GM21423 (cell line): ENCODE measurements around the gene CDC37.
A peak's percentile ranks its signal among the peaks of the same experiment; 100 is the strongest.
"Not testable (repeated sequence)": the region's sequence is repeated elsewhere in the genome, so short reads cannot be mapped to it uniquely, and the experiment has no call there.

Experiments used
- ATAC-seq: cut with Tn5 transposase; IDR thresholded peaks from one replicate; pipeline ENCODE4 v1.9.1; 2021; ENCODE audit warnings: mild to moderate bottlenecking, moderate library complexity; ENCODE audit not compliant: unreplicated experiment

CDC37 gene

DNA sequence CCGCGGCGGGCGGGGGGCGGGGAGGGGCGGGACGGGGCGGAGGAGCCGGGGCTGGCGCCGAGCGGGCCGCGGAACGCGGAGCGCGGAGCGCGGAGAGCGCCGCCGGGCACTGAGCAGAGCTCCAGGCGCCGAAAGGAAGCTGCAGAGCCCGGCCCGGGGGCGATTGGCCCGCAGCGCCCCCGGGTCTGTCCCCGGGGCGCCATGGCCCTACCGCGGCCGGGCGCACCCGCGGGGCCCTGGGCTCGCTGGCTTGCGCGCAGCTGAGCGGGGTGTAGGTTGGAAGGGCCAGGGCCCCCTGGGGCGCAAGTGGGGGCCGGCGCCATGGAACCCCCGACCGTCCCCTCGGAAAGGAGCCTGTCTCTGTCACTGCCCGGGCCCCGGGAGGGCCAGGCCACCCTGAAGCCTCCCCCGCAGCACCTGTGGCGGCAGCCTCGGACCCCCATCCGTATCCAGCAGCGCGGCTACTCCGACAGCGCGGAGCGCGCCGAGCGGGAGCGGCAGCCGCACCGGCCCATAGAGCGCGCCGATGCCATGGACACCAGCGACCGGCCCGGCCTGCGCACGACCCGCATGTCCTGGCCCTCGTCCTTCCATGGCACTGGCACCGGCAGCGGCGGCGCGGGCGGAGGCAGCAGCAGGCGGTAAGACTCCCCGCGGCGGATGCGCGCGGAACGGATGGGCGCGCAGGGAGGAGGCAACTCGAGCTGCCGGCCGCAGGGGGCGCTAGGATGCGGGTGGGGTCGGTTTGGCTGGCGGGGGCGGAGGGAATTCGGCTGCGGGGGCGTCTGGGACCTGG, 17.3 kb upstream of the CDC37 start, which contains the start of gene PDE4A:
TSS of gene PDE4A (plus strand) at position 95 of the 796 bp plus-strand sequence. CDS start at position 322, 227 bp downstream.
- no peak for ATAC-seq

DNA sequence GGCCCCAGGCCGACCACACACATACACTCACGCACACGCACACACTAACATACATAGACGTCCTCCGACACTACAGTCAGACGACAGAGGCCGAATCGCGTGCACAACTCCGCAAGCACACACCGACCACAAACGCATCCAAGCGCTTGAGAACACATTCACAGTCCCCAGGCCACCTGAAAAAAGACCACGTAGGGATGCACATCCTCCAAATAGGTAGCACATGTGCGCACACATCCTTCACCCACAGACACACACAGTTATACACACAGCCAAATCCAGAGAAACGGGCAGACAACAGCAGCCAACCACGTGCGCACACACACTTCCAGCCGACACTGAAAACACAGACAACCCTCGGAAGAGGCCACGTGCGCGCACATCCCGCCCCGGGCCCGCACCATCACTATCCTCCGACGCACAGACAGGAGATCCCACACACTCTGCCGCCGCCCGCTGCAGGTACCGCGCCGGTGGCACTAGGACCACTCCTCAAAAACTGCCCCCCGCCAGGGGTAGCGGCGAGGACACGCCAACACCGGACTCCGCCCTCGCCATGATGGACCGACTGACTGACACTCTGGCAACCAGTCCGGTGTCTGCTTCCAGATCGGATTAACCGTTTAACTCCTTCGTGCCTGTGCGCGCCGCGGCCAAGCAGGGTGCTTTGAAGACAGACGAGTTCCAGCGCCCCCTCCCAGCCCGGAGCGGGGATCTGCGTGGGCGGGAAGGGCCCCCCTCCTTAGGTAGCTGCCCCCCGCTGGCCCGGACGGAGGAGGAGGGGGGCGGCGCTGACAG, 16.5 kb upstream of the CDC37 start:
- no peak for ATAC-seq

DNA sequence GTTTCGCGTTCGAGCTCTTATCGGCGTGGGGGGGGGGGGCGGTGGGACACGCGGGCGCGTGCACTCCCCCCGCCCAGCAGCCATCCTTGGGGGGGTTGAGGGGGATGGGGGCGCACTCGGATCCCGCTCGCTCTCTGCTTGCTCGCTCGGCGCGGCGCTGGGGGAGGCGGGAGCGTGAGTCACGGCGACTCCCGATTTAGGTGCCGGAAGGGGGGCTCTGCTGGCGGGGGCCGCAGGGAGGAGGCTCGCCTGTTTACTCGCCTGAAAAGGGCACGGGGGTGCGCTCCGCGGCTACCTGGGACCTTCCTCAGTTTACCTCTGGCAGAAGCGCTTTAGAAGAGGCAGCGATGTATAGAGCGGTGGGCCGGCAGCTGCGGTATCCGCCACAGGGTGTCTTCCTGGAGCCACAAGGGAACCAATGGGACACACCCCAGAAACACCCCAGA, 15.9 kb upstream of the CDC37 start:
- ATAC-seq, result no peak

DNA sequence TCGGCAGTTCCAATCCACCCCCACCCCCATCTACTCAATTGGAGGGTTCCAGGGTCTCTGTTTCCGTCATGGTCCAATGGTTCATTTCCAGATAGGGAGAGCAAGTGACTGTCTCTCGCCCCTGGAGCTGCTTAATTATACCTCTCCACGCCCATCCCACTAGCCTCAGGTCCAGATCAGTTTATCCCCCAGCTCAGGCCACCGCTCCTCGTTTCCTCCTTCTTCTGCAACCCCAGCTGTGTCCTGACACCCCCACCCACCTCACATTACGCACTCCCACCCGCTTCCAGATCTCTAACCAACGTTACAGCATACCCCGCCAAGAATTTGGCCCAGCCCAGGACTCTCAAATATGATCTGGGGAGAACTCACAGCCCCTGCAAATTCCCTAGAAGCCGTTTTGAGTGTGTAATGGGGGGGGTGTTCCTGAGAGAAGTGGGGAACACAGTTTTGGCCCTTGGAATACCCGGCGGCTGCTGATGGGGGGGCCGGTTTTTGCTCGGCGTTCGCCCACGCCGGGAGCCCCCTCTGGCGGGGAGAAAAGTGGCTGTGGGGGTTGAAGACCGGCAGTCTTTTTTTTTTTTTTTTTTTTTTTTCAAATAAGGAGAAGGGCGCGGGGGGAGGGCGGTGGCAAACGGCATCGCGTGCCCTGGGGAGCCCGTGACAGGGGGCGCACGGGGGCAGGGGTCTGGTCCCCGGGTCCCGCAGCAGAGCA, 15.3 kb upstream of the CDC37 start:
- ATAC-seq, result no peak

DNA sequence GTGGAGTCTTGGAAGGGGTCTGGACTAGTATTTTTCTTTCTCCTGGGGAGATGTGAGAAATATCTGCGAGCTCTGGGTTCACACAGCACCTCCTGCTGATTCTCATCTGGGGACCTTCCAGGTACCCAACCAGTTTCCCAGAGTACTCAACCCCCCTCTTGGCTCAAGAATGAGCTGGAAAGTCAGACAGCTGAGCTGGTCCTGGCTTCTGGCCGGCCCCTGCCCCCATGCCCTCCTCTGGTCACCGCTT, 14.8 kb upstream of the CDC37 start:
- ATAC-seq, result no peak

DNA sequence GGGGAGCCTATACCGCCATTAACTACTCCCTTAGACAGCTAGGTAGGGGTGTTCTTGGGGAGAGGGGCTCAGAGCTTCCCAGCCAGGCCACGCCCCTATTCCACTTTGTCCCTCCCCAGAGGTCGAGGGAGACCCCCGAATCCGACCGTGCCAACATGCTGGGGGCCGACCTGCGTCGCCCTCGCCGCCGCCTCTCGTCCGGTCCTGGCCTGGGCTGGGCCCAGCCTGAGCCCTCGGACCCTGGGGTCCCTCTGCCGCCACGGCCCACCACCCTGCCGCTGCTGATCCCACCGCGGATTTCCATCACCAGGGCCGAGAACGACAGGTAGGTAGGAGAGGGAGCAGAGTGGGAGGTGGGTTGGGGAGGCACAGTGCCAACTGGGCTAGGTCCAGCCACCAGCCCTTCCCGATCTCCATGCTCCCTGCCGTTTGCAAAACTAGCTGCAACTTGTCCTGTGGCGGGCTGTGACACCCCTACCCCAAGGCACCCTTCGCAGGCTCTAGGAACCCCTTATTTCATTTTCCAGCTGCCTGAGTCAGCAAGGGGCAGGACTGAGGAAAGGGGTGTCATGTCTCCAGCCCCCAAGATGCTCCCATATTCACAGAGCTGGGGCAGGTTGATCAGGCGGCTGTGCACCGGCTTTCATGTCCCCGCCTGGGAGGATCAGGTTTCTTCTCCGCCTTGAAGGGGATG, 14.3 kb upstream of the CDC37 start:
- ATAC-seq, result no peak

DNA sequence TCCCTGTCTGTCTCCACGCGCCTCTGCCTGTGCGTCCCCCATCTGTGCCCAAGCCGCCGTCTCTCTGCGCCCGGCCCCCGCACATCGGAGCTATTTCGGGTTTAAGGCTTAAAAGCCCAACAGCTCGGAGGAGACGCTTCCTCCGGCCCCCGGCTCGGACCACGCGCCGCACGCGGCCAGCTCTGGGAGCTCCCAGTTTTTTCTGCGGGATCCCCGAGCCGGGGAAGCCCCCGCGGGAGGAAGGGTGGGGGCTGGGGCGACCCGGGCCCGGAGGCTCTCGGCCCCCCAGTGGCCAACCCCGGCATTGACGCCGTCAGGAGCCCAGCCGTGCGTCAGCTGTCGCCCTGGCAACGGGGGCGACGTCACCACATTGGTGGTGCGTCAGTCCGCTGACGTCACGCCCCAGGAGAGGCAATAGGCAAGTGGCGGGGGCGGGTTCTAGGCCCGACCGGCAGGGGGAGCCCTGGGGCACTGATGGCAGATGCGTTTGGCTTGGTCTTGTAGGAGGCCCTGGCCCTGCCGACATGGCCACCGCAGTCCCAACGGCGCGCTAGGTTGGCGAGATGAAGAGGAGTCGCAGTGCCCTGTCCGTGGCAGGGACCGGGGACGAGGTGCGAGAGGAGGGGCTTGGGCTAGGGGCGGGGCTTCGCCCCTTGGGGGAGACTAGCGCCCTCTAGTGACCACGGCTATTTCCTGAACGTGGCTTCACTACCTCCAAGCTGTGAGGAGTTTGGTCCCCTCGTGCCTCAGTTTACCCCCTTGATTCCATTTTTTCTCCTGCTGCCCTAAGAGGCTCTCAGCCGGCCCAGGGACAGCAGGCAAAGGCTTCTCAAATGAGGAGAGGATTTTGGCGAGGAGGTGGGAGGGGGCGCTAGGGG, 13.3 kb upstream of the CDC37 start:
- peak; percentile 49 for ATAC-seq

DNA sequence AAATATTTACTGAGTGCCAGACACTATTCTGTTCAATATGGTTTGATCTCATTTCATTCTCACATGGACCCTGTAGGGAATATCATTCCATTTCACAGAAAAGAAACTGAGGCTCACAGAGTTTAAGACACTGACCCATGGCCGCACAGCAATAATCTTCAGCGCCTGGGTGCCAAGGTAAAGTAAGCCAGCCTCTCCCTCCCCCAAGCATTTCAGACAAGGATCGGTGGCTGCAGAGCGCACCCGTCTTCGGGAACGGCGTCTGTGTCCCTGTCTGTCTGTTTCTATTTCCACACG, 12.7 kb upstream of the CDC37 start:
- no peak for ATAC-seq

DNA sequence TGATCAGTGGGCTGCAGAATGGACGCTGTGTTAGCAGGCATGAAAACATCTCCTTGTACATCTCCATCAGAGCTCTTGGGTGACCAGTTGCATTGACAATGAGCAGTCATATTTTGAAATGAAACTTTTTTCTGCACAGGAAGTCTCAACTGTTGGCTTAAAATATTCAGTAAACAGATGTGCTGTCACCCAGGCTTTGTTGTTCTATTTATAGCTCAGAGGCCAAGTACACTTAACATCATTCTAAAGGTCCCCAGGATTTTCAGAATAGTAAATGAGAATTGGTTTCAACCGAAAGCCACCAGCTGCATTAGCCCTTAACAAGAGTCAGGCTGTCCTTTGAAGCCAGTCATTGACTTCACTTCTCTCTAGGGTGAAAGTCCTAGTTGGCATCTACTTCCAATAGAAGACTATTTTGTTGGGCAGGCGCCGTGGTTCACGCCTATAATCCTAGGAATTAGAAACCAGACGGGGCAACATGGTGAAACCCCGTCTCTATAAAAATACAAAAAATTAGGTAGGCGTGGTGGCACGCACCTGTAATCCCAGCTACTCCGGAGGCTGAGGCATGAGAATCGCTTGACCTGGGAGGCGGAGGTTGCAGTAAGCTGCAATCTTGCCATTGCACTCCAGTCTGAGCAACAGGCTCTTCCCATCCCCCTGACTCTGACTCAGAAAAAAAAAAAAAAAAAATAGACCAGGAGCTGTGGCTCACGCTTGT, 9.1 kb upstream of the CDC37 start:
- peak; percentile 48 for ATAC-seq

DNA sequence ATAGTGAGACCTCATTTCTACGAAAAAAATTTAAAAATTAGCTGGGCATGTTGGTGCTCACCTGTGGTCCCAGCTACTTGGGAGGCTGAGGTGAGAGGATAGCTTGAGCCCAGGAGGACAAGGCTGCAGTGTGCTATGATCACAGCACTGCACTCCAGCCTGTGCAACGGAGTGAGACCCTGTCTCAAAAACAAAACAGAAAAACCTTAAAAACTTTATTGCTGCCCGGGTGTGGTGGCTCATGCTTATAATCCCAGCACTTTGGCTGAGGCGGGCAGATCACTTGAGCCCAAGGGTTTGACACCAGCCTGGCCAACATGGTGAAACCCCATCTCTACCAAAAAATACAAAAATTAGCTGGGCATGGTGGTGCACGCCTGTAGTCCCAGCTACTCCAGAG, 7.9 kb upstream of the CDC37 start:
- ATAC-seq, result not testable (repeated sequence)

DNA sequence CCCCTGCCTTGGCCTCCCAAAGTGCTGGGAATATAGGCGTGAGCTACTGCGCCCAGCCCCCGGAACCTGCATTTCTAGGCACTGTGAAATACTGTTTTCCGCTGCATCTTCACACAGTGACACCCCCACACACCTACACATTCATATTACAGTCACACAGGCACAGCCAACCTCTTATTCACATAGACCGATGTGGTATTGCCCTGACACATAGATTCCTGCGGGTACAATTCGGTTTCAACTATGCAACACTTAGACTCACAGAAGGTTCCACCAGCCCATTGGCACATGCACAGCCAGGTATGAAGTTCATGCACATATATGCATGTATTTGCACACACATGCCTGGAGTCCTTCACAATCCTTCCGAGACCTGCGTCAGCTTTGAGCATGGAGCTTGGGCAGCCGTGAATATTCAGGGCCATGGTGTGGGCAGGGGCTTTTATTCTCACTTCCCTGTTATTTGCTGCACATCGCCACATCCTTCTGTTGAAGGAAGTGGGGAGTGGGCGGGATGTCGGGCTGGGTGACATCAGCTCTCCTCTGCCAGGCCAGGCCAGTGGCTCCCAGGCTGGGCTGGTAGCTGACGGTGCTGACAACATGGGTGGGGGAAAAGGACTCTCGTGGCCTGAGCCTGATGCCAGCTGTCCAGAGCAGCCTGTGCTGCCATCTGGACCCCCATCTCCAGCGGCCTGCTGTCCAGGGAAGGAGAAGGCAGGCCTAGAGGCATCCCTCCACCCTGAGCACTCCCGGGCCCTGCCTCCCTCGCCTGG, 5.4 kb upstream of the CDC37 start:
- ATAC-seq, result no peak

DNA sequence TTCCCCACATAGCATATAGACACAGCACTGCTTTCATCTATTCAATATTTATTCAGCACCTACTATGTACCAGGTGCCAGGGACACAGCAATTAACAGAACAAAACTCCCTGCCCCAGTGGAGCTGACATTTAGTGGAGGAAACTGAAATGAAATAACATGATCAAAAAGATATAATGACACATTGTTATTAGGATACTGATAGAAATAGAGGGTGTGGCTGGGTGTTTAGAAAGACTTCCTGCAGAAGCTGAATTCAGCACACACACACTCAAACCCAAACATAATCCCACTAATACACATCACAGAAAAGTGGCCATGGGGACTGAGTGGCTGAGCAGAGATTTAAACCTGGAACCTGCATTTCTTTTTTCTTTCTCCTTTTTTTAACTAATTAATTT, 3.8 kb upstream of the CDC37 start:
- no peak for ATAC-seq

DNA sequence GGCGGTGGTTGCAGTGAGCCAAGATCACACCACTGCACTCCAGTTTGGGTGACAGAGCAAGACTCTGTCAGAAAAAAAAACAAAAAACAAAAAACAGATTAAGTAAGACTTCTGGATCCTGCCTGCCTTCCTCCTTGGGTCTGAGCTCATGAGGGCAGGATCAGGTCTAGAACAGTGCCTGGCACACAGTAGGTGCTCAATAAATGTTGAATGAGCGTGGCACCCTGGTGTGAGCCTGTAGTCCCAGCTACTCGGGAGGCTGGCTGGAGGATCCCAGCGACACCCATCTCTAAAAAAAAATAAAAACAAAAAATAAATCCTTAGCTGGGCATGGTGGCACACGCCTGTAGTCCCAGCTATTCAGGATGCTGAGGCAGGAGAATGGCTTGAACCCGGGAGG, 2.8 kb upstream of the CDC37 start:
- no peak for ATAC-seq

DNA sequence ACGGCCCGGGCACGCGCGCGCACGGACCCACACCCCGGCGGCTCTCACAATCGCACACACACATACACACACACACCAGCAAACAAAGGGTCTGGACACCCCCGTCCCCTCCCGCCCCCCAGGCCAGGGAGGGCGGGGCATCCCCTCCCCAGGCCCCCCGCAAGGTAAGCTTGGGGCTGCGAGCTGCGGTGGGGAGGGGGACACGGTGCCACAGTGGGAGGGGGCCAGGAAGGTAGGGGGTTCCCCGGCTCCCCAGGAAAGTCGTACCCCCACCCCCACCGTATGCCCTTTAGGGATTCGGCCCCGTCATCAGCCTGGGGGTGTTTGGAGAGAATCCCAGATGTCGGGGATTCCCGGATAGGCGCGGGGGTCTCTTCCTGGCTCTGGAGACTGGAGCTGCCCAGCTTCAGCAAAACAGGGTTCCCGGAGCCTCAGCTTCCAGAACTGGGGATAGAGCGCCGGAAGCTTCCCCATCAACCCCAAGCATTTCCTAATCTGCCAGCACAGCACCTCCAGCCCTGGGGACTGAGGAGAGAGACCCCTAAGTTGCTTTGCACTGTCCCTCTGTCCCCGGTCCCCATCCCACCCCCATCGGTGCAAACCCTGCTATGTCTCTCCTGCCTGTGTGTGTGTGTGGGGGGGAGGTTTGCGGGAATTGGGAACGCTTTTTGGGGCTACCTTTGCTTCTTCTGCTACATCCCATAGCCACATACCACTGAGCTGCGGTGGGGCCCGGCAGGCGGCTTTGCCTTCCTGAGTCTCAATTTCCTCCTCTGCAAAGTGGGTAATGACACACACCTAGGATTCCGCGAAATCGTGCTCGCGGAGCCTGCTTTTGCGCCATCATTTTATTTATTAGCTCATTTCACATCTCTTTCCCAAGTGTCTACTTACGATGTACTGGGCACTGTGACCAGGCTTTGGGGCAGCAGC, 1.8 kb upstream of the CDC37 start:
- no peak for ATAC-seq

DNA sequence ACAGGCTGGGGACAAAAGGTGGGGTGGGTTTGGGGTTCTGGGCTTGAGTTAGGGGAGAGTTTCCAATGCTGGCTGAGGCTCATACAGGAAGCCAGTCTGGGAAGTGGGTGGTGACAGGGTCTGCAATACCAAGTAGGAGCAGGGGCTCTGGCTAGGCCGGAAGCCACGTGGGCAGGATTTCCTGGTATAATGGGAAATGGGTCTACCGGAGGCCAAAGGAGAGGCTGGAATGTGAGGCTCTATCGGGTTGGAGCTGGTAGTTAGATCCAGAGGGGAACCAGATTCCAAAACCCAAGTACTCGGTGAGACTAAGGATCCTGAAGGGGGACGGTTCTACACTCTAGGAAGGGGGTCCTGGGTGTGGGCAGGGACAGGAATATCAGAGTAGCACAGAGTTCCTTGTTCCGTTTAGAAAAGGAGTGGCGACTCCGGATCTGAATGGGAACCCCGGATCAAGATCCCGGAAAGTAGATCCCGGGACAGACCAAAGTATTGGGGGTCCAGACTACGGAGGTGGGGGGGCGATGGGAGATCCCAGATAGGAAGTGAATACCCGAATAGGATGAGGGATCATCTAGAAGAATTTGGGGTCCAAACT, 802 bp downstream of the CDC37 start:
- ATAC-seq, result no peak

DNA sequence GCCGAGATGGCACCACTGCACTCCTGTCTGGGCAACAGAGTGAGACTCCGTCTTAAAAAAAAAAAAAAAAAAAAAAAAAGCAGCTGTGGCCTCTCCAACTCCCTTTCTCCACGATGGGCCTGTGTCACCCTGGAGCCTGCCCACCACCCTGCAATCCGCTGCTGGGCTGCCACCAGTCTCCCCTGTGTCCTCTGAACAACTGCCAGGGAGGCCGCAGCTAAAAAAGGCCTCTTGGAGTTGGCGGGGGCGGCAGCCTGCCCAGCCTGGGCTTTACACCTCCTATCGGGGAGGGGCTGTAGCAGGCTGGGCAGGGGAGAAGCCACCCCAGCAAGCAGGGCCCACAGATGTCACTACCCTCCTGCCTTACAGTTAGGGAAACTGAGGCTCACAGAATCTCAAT, 3.5 kb downstream of the CDC37 start:
- ATAC-seq, result no peak

DNA sequence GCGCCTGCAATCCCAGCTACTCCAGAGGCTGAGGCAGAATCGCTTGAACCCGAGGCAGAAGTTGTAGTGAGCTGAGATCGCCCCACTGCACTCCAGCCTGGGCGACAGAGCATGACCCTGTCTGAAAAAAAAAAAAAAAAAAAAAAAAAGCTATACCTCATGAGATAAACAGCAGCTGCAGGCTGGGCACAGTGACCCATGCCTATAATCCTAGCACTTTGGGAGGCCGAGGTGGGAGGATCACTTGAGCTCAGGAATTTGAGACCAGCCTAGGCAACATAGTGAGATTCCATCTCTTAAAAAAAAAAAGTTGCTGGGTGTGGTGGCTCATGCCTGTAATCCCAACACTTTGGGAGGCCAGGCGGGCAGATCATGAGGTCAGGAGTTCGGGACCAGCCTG, 4.0 kb downstream of the CDC37 start:
- ATAC-seq, result not testable (repeated sequence)

DNA sequence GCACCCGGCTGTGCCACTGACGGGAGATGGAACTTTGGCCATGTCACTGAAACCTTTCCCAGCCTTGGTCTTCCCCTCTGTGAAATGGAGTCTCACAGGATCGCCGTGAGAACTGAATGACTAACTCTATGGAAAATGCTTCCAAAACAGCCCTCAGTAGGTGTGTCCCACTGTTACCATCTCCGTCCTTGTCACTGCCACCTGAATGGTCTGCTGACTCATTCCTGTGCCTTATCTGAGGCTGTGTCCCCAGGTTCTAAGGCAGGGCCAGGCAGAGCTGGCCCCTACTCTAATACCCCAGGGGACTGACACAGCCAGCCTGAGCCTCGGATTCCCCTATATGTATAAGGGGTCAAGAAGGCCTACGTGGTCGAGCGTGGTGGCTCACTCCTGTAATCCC, 4.5 kb downstream of the CDC37 start:
- ATAC-seq, result no peak
